GM19193 (cell line): ENCODE data around the gene LHX2.

Experiments used
- POLR2A ChIP-seq: IDR thresholded peaks from 4 replicates; pipeline ENCODE4 v1.6.1; 2011; ENCODE audit not compliant: insufficient read depth, insufficient read length; ENCODE audit errors: extremely low read depth

LHX2 gene

GRCh38 chr9:124016175-124017050 is 4.8 kb downstream of the LHX2 start:
- TF ChIP-seq POLR2A, result no peak

GRCh38 chr9:124017051-124017928 is 5.7 kb downstream of the LHX2 start:
- TF ChIP-seq POLR2A, result no peak

- TF ChIP-seq POLR2A, result no peak
Measured at GRCh38 chr9:124017929-124018729, 6.6 kb downstream of the LHX2 start.

GRCh38 chr9:124018730-124019697 is 7.4 kb downstream of the LHX2 start:
- TF ChIP-seq POLR2A, result no peak

- TF ChIP-seq POLR2A, result no peak
Measured at GRCh38 chr9:124019771-124020519, 8.4 kb downstream of the LHX2 start.

- TF ChIP-seq POLR2A, result no peak
Measured at GRCh38 chr9:124020520-124021384, 9.2 kb downstream of the LHX2 start.

GRCh38 chr9:124021385-124021769 is 9.8 kb downstream of the LHX2 start:
- no peak for TF ChIP-seq POLR2A

- TF ChIP-seq POLR2A, result no peak
Measured at GRCh38 chr9:124022201-124023121, 10.9 kb downstream of the LHX2 start.

GRCh38 chr9:124024107-124024506 is 12.5 kb downstream of the LHX2 start:
- no peak for TF ChIP-seq POLR2A

GRCh38 chr9:124029617-124030016 is 18.0 kb downstream of the LHX2 start:
- no peak for TF ChIP-seq POLR2A

GRCh38 chr9:124030969-124031451 is 19.4 kb downstream of the LHX2 start:
- TF ChIP-seq POLR2A, result no peak
